ENCODE data around the gene TPSD1.

- TF ChIP-seq EZH2 (IDR thresholded peaks at IDR 0.05; ENCODE audit: borderline replicate concordance) (no peak), EZH2phosphoT487 (IDR thresholded peaks at IDR 0.05; ENCODE audit: low read depth, severe bottlenecking, unreplicated experiment) (no peak), CTCF (IDR thresholded peaks at IDR 0.05; ENCODE audit: poor library complexity) (no peak)
Measured at GRCh38 chr16:1213231-1213630, 42.6 kb upstream of the TPSD1 start.
